ENCODE measurements around the gene CALN1.

Gene CALN1

DNA sequence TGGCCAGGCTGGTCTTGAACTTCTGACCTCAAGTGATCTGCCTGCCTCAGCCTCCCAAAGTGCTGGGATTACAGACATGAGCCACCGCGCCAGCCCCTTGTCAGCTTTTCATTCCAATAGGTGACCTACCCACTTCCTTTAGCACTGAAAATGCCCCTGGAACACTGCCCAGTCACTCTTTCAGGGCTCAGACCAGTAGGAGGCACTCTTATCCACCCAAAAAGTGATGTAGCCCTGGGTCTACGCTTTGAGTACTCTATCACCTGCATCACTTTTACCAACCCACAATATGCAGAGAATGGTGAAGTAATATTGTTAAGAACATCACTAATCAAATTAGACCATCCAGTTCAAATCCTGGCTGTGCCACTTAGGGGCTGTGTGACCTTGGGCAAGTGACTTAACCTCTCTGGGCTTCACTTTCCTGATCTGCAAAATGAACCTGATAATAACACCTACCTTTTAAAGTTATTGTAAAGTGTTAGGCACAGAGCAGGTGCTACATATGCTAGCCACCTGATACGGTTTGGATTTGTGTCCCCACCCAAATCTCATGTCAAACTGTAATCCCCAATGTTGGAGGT, 5.2 kb downstream of the CALN1 start:
- no peak for TF ChIP-seq REST (IDR thresholded peaks at IDR 0.05; ENCODE audit: insufficient read depth in 1 of 2, low read depth in 2 of 2, low read length in 2 of 2)
- no peak for TF ChIP-seq SIN3A (IDR thresholded peaks at IDR 0.05; ENCODE audit: borderline replicate concordance, insufficient read depth, low read length)
- no peak for TF ChIP-seq POLR2AphosphoS5 (IDR thresholded peaks at IDR 0.05; ENCODE audit: low read depth, low read length)
- TF ChIP-seq TAF1 (IDR thresholded peaks at IDR 0.05; ENCODE audit: borderline replicate concordance, insufficient read depth, low read length), result no peak
- TF ChIP-seq FOXP2 (optimal IDR thresholded peaks at IDR 0.05; ENCODE audit: borderline replicate concordance, extremely low read depth, extremely low read length, insufficient read depth), result no peak

GRCh38 chr7:72405871-72406270, 6.3 kb downstream of the CALN1 start:
- TF ChIP-seq FOXP2 (optimal IDR thresholded peaks at IDR 0.05; ENCODE audit: borderline replicate concordance, extremely low read depth, extremely low read length, insufficient read depth), result no peak
- TF ChIP-seq REST (IDR thresholded peaks at IDR 0.05; ENCODE audit: insufficient read depth in 1 of 2, low read depth in 2 of 2, low read length in 2 of 2), result no peak
- TF ChIP-seq TAF1 (IDR thresholded peaks at IDR 0.05; ENCODE audit: borderline replicate concordance, insufficient read depth, low read length), result no peak
- no peak for TF ChIP-seq SIN3A (IDR thresholded peaks at IDR 0.05; ENCODE audit: borderline replicate concordance, insufficient read depth, low read length)
- TF ChIP-seq POLR2AphosphoS5 (IDR thresholded peaks at IDR 0.05; ENCODE audit: low read depth, low read length), result no peak

DNA sequence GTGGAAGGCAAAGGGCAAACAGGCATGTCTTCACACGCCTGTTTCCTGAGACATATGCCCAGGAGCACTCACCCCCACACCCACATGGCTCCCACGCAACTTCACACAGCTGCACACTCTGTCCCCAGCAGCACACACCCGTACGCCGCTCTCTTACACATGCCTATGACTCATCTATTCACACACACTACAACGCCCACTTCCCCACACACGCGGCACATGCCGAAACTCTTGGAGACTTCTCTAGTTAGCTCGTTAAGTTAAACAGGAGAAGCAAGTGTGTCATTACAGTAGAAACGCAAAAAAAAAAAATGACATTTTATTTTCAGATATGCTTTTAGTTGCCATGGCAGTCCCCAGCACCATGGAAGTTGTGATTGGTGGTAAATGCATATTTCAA, 6.7 kb downstream of the CALN1 start:
- no peak for TF ChIP-seq POLR2AphosphoS5 (IDR thresholded peaks at IDR 0.05; ENCODE audit: low read depth, low read length)
- TF ChIP-seq FOXP2 (optimal IDR thresholded peaks at IDR 0.05; ENCODE audit: borderline replicate concordance, extremely low read depth, extremely low read length, insufficient read depth), result no peak
- no peak for TF ChIP-seq TAF1 (IDR thresholded peaks at IDR 0.05; ENCODE audit: borderline replicate concordance, insufficient read depth, low read length)
- no peak for TF ChIP-seq SIN3A (IDR thresholded peaks at IDR 0.05; ENCODE audit: borderline replicate concordance, insufficient read depth, low read length)
- no peak for TF ChIP-seq REST (IDR thresholded peaks at IDR 0.05; ENCODE audit: insufficient read depth in 1 of 2, low read depth in 2 of 2, low read length in 2 of 2)

DNA sequence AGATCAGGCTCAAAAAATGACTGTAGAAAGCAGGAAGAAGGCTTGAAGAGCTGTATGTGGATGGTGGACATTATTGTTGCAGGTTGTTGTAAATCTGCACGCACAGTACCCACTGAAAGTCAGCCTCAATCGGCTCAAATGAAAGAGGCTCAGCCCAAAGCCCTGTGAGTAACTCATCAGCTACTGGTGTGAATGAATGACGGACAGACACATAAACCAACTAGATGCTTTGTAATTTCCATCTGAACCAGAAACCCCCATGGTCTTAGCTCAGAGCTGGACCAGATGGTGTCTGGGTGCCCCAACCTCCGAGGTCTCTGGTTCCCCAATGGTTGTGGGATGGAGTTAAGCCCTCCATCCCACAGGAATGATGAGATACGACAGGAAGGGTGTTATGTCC, 7.4 kb downstream of the CALN1 start:
- TF ChIP-seq FOXP2 (optimal IDR thresholded peaks at IDR 0.05; ENCODE audit: borderline replicate concordance, extremely low read depth, extremely low read length, insufficient read depth) (no peak), TAF1 (IDR thresholded peaks at IDR 0.05; ENCODE audit: borderline replicate concordance, insufficient read depth, low read length) (no peak), SIN3A (IDR thresholded peaks at IDR 0.05; ENCODE audit: borderline replicate concordance, insufficient read depth, low read length) (no peak), REST (IDR thresholded peaks at IDR 0.05; ENCODE audit: insufficient read depth in 1 of 2, low read depth in 2 of 2, low read length in 2 of 2) (no peak), POLR2AphosphoS5 (IDR thresholded peaks at IDR 0.05; ENCODE audit: low read depth, low read length) (no peak)
